HG03175 (cell line): Measurements from ENCODE around the gene SMARCB1.

Experiments used
- ATAC-seq: cut with Tn5 transposase; IDR thresholded peaks from one replicate; pipeline ENCODE4 v1.9.1; 2021; ENCODE audit warnings: mild to moderate bottlenecking, moderate library complexity; ENCODE audit not compliant: unreplicated experiment

The SMARCB1 gene

GRCh38 chr22:23801238-23801821, 14.6 kb downstream of the SMARCB1 start:
- ATAC-seq, result no peak

GRCh38 chr22:23801886-23802377, 15.2 kb downstream of the SMARCB1 start:
- no peak for ATAC-seq

DNA sequence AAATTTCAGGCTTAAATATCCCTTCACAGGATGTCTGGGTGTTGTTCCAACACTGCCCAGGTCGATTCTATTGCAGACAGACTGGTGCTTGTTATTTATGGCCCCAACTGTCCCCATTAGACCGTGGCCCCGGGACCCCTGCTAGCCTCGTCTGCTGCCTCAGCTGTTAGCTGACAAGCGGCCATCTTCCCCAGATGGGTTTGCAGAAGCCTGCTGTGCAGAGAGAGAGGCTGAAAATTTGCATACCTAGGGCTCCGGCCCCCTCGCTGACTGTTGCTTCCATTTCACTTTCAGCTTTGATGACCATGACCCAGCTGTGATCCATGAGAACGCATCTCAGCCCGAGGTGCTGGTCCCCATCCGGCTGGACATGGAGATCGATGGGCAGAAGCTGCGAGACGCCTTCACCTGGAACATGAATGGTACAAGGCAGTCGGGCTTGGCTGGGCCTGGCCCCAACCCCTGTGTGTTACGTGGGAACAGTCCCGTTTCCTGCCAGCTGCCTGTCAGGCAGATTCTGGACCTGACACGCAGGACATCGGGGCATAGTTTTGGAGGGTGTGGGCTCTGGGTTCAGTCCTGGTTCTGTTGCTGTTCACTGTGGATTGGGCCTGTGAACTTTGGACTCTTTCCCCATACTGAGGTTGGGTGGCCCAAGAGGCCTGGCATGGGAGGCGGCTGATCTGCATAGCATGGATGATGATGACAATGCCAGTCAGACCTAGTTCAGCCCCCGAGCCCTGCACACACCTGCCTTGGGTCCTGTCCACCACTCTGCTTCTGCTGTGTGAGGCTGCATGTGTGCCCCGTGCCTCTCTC, 16.4 kb downstream of the SMARCB1 start:
- ATAC-seq, result no peak

- no peak for ATAC-seq
These were observed 18.1 kb downstream of the SMARCB1 start for GRCh38 chr22:23804781-23805291.

GRCh38 chr22:23806837-23807236, 20.1 kb downstream of the SMARCB1 start:
- no peak for ATAC-seq

- no peak for ATAC-seq
These were observed 25.6 kb downstream of the SMARCB1 start for GRCh38 chr22:23812378-23812777.

DNA sequence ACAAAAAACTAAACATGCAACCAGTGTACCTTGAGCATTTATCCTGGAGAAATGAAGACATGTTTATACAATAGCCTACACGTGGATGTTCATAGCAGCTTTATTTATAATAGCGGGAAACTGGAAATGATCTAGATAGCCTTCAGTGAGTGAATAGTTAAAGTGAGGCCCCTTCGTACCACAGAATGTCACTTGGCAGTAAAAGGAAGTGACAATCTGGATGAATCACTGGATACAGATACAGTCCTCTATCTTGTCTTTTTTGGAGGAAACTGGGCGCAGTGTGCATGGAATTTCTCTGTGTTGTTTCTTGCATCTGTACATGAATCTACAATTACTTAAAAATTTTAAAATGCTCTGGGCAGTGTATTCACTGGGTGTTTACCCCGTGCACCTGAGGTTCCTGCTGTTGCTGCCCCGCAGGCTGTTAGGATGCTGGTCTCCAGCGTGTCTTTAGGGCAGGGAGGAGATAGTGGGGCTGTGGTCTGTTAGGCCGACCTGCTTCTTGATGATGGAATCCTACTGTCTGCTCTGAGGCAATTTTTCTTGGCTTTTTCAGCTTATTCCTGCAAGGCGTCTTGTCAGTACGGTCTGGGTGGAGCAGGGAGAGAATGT, 28.9 kb downstream of the SMARCB1 start:
- ATAC-seq, result no peak

GRCh38 chr22:23816156-23816976, 29.6 kb downstream of the SMARCB1 start:
- ATAC-seq, result no peak

GRCh38 chr22:23817146-23817545, 30.4 kb downstream of the SMARCB1 start:
- ATAC-seq, result no peak

- ATAC-seq, result no peak
These were observed 31.8 kb downstream of the SMARCB1 start for GRCh38 chr22:23818541-23818940.

- no peak for ATAC-seq
These were observed 34.0 kb downstream of the SMARCB1 start for GRCh38 chr22:23820748-23821211.

GRCh38 chr22:23822101-23822671, 35.4 kb downstream of the SMARCB1 start:
- no peak for ATAC-seq

DNA sequence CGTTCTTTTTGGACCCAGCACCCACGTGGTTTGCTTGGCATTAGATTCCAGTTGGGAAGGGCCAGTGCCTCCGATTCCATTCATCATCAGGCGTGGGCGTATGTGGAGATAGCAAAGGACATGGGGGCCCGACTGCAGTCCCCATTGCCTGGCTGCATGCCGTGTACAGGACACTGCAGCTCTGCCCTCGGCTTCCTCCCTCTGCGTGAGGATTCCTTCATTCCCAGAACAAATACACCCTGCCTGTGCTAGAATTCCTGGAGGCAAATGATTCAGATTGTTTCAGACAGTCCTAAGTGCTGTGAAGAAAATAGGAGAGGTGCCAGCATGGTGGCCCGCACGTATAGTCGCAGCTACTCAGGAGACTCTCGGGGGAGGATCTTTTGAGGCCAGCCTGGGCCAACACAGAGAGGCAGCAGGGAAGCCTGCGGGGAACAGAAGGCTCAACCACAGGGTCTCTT, 36.6 kb downstream of the SMARCB1 start:
- ATAC-seq, result no peak

GRCh38 chr22:23824476-23825245, 37.9 kb downstream of the SMARCB1 start:
- ATAC-seq, result no peak

GRCh38 chr22:23825246-23825905, 38.6 kb downstream of the SMARCB1 start:
- ATAC-seq, result no peak

GRCh38 chr22:23826510-23827350, 40.0 kb downstream of the SMARCB1 start:
- ATAC-seq, result no peak

GRCh38 chr22:23827351-23827995, 40.7 kb downstream of the SMARCB1 start:
- ATAC-seq, result no peak
